Measurements from ENCODE around the gene RNF217. TPM values are rescaled to one million over a fixed set of nuclear protein-coding genes. Genes with fewer than 3 reads are reported as not detected.
"Not testable (repeated sequence)": the region's sequence is repeated elsewhere in the genome, so short reads cannot be mapped to it uniquely, and the experiment has no call there.

RNF217 gene
- total RNA-seq, 1 experiment from 2014 or later = 10.3 TPM

DNA sequence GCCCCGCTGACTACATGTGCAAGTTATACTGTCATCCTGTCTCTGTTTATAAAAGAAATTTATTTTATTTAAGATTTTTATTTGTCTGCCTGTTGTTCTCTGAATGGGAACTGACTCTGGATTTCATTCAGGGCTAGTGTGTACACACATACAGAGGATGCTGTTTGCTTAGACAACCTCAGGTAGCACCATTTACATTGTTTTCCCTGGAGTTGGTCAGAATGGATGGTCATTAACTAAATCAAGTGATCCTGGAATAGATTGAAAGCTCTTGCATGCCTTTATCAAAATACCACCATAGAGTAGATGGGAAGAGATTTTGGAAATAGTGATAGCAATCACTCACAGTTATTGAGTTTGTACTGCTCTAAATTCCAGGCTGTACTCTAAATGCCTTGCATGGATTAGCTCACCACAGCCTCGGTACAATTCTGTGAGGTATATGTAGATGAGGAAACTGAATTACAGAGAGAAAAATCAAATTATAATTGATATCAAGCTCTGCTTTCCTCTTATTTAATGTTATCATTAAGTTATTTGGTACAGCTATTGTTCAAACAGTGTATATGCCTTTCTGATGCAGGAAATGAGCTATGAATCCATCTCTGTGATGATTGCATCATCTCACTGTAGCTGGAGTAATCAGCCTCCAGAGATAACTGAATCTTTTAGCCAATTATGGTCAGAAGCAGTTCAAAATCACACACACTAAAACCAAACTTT, 51.9 kb downstream of the RNF217 start:
- DNase-seq (ENCODE audit: low read depth) = peak; percentile 66

DNA sequence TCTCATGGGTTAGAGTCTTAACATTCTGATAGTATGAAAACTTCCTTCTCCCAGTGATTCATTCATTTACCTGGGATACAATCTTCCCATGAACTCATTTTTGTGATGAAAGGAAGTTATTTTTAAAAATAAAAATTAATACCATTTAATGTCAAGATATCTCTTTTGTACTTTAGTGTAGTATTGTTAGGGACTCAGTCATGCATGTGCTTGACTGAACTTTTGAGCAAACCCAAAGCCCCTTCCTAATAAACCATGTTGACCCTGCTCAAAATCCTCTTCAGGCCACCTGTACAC, 52.4 kb downstream of the RNF217 start:
- DNase-seq (ENCODE audit: low read depth) = no peak

DNA sequence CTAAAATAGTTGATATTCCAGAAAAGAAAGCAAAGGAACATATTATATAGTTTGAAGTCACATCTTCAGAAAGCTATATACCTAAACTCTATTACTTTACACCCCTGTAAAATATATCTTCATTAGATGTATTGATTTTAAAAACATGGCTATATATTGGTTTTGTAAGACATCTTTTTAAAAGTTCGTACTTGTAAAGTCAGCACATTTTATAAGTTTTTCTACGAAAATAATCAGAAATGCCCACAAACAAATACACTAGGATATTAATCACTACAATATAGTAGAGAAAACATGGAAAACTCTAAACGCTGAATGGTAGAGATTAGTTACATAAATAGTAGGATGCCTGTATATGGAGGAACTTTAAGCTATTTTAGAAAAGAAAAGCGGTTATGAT, 52.9 kb downstream of the RNF217 start:
- DNase-seq (ENCODE audit: low read depth) = no peak

DNA sequence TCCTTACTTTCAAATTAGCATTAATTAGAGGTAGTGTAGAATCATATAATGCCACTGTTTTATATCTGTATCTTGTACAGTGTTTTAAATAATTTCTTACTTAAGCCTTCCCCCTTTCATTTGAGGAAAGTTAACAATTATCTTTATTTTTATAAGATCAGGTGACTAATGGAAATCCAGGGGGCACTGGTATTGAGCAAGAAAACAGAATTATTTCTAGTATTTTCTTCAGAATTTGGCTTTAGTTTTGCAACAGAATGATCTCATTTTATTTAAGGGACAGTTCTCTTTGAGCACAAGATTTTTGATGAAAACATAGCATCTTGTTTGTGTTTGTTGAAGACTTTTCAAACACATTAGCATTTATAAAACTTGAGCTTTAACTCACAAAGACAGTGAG, 55.9 kb downstream of the RNF217 start:
- no peak for DNase-seq (ENCODE audit: low read depth)

DNA sequence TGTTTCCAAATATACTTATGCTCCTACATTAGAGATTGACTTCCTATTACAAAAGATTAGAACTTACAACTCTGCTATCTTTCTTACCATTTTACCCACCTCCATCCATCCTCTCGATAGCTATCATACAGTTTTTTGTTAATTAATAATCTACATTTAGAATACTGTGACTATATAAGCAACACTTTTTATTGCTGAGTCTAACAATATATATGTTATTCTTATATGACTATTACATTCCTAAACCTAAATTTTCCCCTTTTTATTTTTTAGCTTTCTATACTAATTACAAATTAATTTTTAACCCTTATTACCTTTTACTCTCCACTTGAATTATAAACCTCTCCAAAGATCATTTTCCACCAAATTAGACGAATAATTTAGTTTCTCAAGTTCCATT, 57.0 kb downstream of the RNF217 start:
- DNase-seq (ENCODE audit: low read depth) = no peak

DNA sequence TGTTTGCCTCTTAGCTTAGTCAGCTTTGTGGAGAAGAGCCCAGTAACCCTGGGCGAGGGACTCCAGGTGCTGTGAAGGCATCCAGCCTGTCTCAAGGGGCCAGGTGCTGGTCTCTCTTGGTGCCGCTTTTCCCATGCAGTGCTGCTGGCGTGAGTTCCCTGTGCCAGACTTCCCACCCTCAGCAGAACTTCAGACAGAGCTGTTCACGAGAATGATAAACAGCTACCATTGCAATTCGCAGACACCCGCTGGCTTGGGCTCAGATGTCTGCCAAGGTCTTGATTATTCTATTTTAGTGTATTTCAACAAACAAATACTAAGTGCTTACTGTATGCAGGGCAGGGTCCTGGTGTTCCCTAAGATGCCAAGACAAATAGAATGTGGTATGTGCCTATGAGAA, 57.7 kb downstream of the RNF217 start:
- DNase-seq (ENCODE audit: low read depth) = no peak

DNA sequence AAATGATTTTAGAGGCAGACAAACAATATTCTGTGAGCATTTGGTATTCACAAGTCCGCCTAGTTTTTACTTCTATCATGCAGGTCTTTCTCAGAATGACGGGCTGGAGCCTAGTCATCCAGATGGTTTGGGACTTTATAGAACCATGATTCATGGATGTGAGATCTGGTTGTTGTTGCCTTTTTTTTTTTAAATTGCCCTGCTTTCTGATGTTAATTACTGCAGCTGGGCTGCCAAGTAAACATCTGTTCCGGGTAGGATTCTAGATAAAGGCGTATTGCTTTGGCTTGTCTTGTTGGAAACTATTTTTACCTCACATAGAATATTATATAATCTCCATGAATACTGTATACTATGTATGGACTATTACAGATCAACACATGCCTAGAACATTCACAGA, 58.1 kb downstream of the RNF217 start:
- DNase-seq (ENCODE audit: low read depth) = peak; percentile 70

DNA sequence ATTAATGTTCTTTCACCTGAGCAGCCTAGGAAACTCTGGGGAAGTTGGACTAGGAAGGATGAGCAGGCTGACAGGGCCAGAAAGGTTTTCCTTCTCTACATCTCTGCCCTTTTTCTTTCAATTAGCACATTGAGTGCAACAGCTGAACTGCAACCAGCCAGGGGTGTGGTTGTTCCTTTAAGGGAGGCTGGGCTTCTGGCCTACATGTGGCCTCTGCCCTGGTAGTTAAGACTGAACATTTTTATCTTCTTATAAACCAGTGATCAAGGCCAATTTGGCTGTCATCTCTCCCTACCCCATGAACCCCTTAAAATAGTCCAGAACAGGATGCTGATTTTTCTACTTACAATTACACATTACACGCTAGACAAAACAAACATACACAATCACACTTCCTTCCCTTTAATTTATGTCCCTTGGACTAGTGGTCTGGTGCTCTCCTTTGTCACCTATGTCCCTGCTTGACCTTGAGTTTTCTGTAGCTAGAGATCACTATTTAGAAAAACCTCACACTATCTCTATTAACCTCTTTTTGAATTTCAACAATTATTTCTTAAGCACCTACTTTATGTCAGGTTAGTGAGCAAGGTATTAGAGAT, 60.3 kb downstream of the RNF217 start:
- no peak for DNase-seq (ENCODE audit: low read depth)

DNA sequence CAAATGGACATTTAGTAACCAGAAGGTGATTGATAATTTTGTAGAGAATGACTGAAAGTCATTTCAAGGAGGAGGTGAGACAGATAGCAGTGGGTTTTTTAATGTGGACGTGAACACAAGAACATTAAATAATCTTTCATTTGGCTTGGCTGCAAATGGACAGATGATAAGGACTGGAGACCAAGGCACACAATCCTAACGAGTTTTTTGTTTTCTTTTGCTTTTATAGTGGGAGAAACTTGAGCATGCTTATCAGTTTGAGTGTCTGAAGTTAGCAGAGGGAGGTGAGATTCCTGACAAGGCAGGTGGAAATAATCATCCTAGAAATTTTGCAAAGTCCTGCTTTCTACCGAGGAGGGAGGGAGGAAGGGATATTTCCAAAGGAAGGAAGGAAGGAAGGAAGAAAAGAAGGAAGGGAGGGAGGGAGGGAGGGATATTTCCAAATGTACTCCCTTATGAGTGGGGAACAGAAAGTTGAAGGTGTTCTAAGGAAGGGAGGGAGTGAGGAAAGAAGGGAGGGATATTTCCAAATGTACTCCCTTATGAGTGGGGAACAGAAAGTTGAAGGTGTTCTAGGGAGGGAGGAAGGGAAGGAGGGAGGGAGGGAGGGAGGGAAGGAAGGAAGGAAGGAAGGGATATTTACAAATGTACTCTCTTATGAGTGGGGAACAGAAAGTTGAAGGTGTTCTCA, 63.1 kb downstream of the RNF217 start:
- DNase-seq (ENCODE audit: low read depth) = no peak

DNA sequence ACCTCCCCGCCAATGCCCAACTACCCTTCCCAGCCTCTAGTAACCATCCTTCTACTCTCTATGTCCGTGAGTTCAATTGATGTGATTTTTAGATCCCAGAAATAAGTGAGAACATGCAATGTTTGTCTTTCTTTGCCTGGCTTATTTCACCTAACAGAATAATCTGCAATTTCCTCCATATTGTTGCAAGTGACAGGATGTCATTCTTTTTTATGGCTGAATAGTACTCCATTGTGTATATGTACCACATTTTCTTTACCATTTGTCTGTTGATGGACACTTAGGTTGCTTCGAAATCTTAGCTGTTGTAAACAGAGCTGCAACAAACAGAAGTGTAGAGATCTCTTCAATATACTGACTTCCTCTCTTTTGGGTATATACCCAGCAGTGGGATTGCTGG, 65.0 kb downstream of the RNF217 start:
- no peak for DNase-seq (ENCODE audit: low read depth)

DNA sequence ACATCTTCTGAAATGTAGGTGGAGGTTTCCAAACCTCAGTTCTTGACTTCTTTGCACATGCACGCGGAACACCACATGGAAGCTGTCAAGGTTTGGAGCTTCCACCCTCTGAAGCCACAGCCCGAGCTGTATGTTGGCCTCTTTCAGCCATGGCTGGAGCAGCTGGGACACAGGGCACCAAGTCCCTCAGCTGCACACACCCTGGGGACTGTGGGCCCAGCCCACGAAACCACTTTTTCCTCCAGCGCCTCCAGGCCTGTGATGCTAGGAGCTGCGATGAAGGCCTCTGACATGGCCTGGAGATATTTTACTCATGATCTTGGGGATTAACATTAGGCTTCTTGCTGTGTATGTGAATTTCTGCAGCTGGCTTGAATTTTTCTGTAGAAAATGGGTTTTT, 68.7 kb downstream of the RNF217 start:
- DNase-seq (ENCODE audit: low read depth) = no peak

DNA sequence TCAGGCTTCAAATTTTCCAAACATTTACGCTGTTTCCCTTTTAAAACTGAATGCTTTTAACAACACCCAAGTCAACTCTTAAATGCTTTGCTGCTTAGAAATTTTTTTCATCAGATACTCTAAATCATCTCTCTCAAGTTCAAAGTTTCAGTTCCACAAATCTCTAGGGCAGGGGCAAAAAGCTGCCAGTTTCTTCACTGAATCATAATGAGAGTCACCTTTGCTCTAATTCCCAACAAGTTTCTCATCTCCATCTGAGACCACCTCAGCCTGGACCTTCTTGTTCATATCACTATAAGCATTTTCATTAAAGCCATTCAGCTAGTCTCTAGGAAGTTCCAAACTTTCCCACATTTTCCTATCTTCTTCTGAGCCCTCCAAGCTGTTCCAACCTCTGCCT, 69.1 kb downstream of the RNF217 start:
- no peak for DNase-seq (ENCODE audit: low read depth)

DNA sequence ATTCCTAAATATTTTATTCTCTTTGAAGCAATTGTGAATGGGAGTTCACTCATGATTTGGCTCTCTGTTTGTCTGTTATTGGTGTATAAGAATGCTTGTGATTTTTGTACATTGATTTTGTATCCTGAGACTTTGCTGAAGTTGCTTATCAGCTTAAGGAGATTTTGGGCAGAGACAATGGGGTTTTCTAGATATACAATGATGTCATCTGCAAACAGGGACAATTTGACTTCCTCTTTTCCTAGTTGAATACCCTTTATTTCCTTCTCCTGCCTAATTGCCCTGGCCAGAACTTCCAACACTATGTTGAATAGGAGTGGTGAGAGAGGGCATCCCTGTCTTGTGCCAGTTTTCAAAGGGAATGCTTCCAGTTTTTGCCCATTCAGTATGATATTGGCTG, 72.7 kb downstream of the RNF217 start:
- not testable (repeated sequence) for DNase-seq (ENCODE audit: low read depth)

DNA sequence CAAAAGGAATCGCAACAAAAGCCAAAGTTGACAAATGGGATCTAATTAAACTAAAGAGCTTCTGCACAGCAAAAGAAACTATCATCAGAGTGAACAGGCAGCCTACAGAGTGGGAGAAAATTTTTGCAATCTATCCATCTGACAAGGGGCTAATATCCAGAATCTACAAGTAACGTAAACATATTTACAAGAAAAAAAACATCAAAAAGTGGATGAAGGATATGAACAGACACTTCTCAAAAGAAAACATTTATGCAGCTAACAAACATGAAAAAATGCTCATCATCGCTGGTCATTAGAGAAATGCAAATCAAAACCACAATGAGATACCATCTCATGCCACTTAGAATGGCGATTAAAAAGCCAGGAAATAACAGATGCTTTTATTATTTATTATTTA, 74.2 kb downstream of the RNF217 start:
- DNase-seq (ENCODE audit: low read depth) = not testable (repeated sequence)

DNA sequence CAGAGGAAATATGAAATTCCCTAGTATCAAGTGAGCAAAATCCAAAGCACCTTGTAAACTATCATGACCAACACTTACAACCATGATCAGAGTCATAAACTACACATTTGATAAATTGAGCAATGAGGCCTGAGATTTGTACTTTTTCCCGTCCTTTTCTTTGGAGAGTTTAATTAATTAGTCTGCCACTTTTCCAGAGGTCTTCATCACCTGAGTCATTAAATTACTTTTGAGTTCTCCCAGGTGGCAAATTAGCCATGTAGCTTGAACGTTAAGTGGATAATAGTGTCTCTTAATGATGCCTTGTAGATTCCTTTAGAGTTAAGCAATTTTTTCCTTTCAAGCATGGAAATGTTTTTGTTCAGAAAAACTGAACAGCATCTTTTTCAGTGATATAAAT, 75.6 kb downstream of the RNF217 start:
- no peak for DNase-seq (ENCODE audit: low read depth)

DNA sequence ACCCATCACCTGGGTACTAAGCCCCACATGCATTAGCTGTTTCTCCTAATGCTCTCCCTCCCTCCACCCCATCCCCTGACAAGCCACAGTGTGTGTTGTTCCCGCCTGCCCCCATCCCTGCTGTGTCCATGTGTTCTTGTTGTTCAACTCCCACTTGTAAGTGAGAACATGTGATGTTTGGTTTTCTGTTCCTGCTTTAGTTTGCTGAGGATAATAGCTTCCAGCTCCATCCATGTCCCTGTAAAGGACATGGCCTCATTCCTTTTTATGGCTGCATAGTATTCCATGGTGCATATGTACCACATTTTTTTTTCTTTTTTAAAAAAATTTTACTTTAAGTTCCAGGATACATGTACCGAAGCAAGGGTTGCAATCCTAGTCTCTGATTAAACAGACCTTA, 76.7 kb downstream of the RNF217 start:
- no peak for DNase-seq (ENCODE audit: low read depth)

DNA sequence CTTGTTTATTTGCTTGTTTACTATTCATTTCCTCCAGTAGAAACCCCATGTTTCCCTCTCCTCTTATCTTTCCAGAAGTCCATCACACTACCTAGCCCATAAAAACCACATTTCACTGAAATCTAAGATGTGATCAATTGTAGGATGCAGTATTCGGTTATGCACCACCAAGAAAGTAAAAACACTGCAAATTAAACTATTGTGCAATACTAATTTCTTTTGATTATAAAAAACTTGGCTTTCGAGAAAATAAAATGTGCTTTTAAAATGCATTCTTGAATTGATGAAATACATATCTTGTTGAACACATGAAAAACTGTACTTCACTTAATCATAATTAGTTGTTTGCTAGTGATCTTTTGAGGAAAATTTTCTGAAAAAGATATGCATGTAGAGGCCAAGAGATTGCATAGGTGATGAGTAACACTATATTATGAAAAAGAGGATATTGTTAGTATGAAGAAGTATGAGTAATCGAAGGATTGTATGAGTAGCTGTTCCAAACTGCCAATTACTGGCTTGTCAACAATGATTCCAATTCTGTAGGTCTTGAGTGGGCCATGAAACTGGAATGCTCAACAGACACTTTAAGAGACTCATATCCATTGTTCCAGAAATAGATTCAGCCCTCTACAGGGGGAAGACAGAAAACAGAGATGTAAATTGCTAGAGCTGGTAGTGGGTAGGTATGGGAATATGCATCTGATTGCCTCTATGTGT, 79.7 kb downstream of the RNF217 start:
- peak; percentile 34 for DNase-seq (ENCODE audit: low read depth)

DNA sequence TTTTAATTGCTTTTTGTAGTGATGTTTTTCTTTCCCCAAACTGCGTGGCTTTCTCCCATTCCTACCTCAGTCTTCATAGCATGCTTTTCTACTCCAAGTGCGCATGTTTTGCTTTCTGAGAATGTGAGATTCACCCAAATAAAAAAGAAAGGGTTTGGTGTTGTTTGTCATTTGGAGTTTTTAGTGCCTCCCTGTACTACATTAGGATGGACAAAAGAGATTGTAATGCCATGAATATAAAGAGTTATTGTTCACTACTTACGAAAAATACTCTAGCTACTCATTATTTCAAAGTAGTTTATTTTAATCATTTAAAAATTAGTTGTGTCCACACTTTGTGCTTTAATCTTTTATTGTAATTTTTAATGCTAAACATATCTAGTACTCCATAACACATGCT, 81.8 kb downstream of the RNF217 start:
- DNase-seq (ENCODE audit: low read depth) = no peak

DNA sequence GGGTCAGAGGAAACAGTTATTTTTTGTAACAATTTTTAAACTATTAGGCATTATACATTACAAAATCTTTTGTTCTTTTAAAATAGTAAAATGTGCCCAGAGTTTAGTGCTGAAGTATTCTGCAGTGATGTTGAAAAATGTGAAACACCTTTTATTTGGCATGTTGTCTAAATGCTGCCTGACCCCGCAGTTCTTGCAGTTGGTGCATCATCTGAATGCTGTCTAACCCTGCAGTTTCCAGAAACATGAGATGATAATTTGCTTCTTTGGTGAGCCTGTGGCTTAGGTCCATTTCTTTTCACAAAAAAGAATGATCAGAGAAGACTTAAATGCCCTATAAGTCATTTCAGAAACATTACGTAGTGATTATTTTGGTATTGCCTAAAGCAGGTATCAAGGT, 82.4 kb downstream of the RNF217 start:
- DNase-seq (ENCODE audit: low read depth) = no peak

DNA sequence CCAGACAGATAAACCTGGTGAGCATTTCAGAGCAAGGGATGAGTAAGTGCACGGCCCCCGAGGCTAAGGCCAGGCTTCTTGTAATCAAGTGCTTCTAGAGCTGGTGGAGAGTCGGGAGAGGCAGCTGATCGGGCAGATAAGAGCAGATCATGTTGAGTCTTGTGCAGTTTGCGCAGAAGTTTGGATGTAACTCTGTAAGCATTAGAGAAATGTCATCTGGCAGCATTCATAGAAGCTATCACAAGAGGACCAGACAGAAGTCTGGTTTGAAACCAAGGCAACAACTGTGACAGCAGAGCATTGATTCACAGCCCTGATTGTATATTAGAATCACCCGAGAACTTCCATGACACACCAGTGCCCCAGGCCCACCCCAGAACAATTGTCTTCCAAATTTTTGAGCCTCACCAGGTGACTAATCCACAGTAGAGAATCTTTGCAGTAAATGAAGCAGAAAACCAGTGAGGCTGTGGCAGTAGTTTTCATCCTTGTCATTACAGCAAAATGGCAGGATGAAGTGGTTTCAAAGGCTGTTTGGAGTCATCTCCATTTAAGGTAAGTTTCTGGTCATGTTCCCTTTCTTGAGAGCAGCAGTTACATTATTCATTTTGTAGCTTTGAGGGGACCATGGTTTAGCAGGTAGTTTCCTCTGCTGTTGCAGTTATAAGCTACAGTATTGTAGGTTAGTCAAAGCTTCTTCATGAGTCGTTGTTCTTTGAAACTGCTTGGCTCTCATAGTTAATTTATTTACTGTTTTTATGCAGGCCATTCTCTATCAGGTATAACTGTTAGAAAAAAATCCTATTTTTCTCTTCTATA, 84.1 kb downstream of the RNF217 start:
- peak; percentile 97 for DNase-seq (ENCODE audit: low read depth)

DNA sequence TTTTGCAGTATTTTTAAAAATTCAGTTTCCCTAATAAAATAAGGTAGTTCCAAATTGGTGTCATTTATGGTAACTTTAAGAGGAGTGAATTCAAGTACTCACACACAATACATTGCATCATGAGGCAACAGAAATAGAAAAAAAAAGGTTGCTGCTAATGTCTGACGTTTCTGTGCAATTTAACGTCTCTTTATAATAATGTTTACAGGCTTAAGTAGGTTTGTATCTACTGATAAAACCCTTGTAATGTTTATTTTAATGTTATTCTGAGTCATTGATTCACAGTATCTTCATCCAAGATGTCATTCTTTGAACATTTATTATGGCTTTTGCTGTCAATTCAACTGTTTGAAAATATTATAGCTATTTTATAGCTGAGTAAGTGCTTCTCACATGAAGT, 86.0 kb downstream of the RNF217 start:
- DNase-seq (ENCODE audit: low read depth) = no peak

All from RPMI7951 (cell line).